GM12878 (cell line): ENCODE results near the gene MILR1. TPM values are rescaled to one million over a fixed set of nuclear protein-coding genes. Genes with fewer than 3 reads are reported as not detected.

Experiments used
- ASH2L ChIP-seq: fragments of 300-600, 200-600 bp; sonication (generic); IDR thresholded peaks from 2 replicates; pipeline ENCODE4 v1.6.1; 2017; ENCODE audit warnings: low read depth, mild to moderate bottlenecking, borderline replicate concordance
- ATF7 ChIP-seq: fragments of 450-650 bp; IDR thresholded peaks from 2 replicates; pipeline ENCODE4 v1.6.1; 2016; ENCODE audit warnings: low read depth, mild to moderate bottlenecking
- BCL3 ChIP-seq: IDR thresholded peaks from 2 replicates; pipeline ENCODE4 v1.6.1; 2011; ENCODE audit warnings: borderline replicate concordance, low read depth, mild to moderate bottlenecking, moderate library complexity, low read length; ENCODE audit not compliant: insufficient read depth, poor library complexity, severe bottlenecking
- BMI1 ChIP-seq: fragments of 450-650 bp; IDR thresholded peaks from 2 replicates; pipeline ENCODE4 v1.6.1; 2016; ENCODE audit warnings: mild to moderate bottlenecking, moderate library complexity, borderline replicate concordance
- BRCA1 ChIP-seq: IDR thresholded peaks from 2 replicates; pipeline ENCODE4 v1.6.1; 2011; ENCODE audit warnings: low read depth, low read length, improper control_type of control experiment
- CHD1 ChIP-seq: IDR thresholded peaks from 2 replicates; pipeline ENCODE4 v1.6.1; 2012; ENCODE audit warnings: low read depth, low read length, improper control_type of control experiment
- FOXK2 ChIP-seq: fragments of 450-650 bp; IDR thresholded peaks from 2 replicates; pipeline ENCODE4 v1.6.1; 2017; ENCODE audit warnings: mild to moderate bottlenecking, moderate library complexity
- HCFC1 ChIP-seq: fragments of 150-350 bp; IDR thresholded peaks from 2 replicates; pipeline ENCODE4 v1.6.1; 2014; ENCODE audit warnings: low read length
- HDAC2 ChIP-seq: fragments of 200-600 bp; sonication (generic); IDR thresholded peaks from 2 replicates; pipeline ENCODE4 v1.6.1; 2017
- HDGF ChIP-seq: fragments of 450-650 bp; IDR thresholded peaks from 2 replicates; pipeline ENCODE4 v1.6.1; 2016; ENCODE audit warnings: antibody characterized with exemption
- NBN ChIP-seq: fragments of 450-650 bp; IDR thresholded peaks from 2 replicates; pipeline ENCODE4 v1.6.1; 2016
- PML ChIP-seq: IDR thresholded peaks from 2 replicates; pipeline ENCODE4 v1.6.1; 2012; ENCODE audit warnings: low read length, inconsistent platforms
- POLR2AphosphoS5 ChIP-seq: IDR thresholded peaks from 2 replicates; pipeline ENCODE4 v1.6.1; 2011; ENCODE audit warnings: mild to moderate bottlenecking, low read length, inconsistent platforms
- RELB ChIP-seq: fragments of 450-650 bp; IDR thresholded peaks from 2 replicates; pipeline ENCODE4 v1.6.1; 2017; ENCODE audit warnings: low read depth, mild to moderate bottlenecking, moderate library complexity
- RFX5 ChIP-seq: IDR thresholded peaks from 2 replicates; pipeline ENCODE4 v1.6.1; 2011; ENCODE audit warnings: low read depth, low read length, improper control_type of control experiment
- SMC3 ChIP-seq: IDR thresholded peaks from 2 replicates; pipeline ENCODE4 v1.6.1; 2011; ENCODE audit warnings: low read length, improper control_type of control experiment, borderline replicate concordance
- SRF ChIP-seq, 2 experiments: IDR thresholded peaks; 2 replicates each; pipeline ENCODE4 v1.6.1; 2011; ENCODE audit warnings: low read depth in 2 of 2, low read length in 2 of 2, mild to moderate bottlenecking in 1 of 2, moderate library complexity in 1 of 2
- TARDBP ChIP-seq: IDR thresholded peaks from 2 replicates; pipeline ENCODE4 v1.6.1; 2016; ENCODE audit warnings: borderline replicate concordance
- polyA plus RNA-seq, 11 experiments: library from polyadenylated mRNA; depleted of rRNA in 4 of 11; unstranded in 6 of 11; stranded (reverse) in 5 of 11; fragments of >200 nt; fragmentation: Nextera tagmentation in 4 of 11; fragmentation: Illumina TruSeq in 1 of 11; extraction: Ambion mirVana in 4 of 11; extraction: Trizol in 1 of 11; gene quantifications; 1 replicate in 1 of 11; 2 replicates in 10 of 11; pipeline versions ENCODE4 v1.2.1 to v1.2.3, GENCODE V29; 2011 to 2016; ENCODE audit warnings: inconsistent platforms in 2 of 11, missing spikeins in 2 of 11, low read depth in 1 of 11
- total RNA-seq, 4 experiments: library from RNA; depleted of rRNA in 3 of 4; stranded (reverse); fragments of >200 nt in 3 of 4; fragmentation: Illumina TruSeq in 1 of 4; extraction: Trizol in 1 of 4; gene quantifications; 2 replicates each; pipeline versions ENCODE4 v1.2.1 to v1.2.3, GENCODE V29; 2013 to 2021
- TF ChIP-seq, protein P1 (sequence below): fragments of 450-650 bp; IDR thresholded peaks from 2 replicates; pipeline ENCODE4 v1.6.1; 2016; ENCODE audit warnings: mild to moderate bottlenecking
- TF ChIP-seq, protein P2 (sequence below): IDR thresholded peaks from 2 replicates; pipeline ENCODE4 v1.6.1; 2012; ENCODE audit warnings: low read depth, low read length, improper control_type of control experiment
- TF ChIP-seq, protein P3 (sequence below): fragments of 150-350 bp; IDR thresholded peaks from 2 replicates; pipeline ENCODE4 v1.6.1; 2016; ENCODE audit warnings: low read depth, low read length

The MILR1 gene
- total and polyA plus RNA-seq, 10 of the 15 experiments (the other 5 are each of a cell fraction or from before 2014, with no cell fraction given) = 2.0 to 47.2 (median 17.2) TPM

DNA sequence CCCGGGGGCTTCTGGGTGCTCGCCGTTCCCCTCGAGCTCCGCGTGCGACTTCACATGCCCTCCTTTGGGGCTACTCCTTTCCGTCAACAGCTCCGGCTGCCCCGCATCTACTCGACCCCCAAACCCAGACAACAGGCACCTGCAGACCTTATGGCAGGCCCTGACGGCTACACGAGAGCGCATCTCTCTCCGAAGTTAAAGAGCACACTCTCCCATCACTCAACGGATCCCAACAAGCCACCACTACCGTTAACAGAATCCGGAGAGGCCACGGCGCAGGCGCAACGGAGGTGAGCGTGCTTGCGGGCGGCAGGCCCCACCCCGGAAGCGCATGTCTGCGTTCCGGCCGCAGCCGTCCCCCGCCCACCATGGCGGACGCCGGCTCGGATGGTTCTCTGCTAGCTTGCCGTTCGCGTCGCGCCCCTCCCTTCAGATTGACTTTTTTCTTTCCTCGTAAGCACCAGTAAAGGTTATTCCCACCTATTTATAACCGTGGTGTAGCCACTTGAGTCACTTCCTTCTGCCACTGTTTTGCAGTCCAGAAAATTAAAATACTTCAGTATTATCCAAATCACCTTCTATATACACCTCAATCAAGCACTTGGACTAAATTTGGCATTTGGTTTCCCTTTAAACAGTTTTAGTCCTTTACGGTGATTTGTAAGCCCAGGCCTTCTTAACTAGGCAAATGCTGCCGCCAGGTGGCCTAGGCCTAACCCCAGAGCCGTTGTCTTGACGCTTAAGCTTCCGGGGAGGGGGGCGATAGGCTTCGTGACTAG lies 48.1 kb downstream of the MILR1 start, which contains the start of gene POLG2 (continued):
- TF ChIP-seq POLR2AphosphoS5 = peak; percentile 92
- TF ChIP-seq, protein P1, sequence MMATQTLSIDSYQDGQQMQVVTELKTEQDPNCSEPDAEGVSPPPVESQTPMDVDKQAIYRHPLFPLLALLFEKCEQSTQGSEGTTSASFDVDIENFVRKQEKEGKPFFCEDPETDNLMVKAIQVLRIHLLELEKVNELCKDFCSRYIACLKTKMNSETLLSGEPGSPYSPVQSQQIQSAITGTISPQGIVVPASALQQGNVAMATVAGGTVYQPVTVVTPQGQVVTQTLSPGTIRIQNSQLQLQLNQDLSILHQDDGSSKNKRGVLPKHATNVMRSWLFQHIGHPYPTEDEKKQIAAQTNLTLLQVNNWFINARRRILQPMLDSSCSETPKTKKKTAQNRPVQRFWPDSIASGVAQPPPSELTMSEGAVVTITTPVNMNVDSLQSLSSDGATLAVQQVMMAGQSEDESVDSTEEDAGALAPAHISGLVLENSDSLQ = peak; percentile 91
- no peak for TF ChIP-seq TARDBP
- peak; percentile 63 for TF ChIP-seq BMI1
- TF ChIP-seq, protein P2, sequence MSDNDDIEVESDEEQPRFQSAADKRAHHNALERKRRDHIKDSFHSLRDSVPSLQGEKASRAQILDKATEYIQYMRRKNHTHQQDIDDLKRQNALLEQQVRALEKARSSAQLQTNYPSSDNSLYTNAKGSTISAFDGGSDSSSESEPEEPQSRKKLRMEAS = no peak; the same call in 1 of the 2 replicates
- TF ChIP-seq NBN = 0 out of 2 replicates have a peak, but pooled peaks have one; percentile 77
- no peak for TF ChIP-seq ASH2L
- TF ChIP-seq HDGF = peak; percentile 64; the same call in 1 of the 2 replicates
- TF ChIP-seq RFX5 = no peak
- TF ChIP-seq ATF7 = no peak; the same call in 1 of the 2 replicates
- TF ChIP-seq BRCA1 = no peak
- TF ChIP-seq HDAC2 = no peak
- TF ChIP-seq FOXK2 = no peak; the same call in 1 of the 2 replicates
- peak; percentile 55 for TF ChIP-seq HCFC1
- TF ChIP-seq SRF (IDR thresholded peaks at IDR 0.05; ENCODE audit: low read depth in 2 of 2, low read length in 2 of 2) = no peak
- TF ChIP-seq RELB = peak; percentile 61; the same call in 1 of the 2 replicates
- no peak for TF ChIP-seq CHD1
- TF ChIP-seq BCL3 = peak; percentile 99
- TF ChIP-seq PML = peak; percentile 96
- TF ChIP-seq, protein P3, sequence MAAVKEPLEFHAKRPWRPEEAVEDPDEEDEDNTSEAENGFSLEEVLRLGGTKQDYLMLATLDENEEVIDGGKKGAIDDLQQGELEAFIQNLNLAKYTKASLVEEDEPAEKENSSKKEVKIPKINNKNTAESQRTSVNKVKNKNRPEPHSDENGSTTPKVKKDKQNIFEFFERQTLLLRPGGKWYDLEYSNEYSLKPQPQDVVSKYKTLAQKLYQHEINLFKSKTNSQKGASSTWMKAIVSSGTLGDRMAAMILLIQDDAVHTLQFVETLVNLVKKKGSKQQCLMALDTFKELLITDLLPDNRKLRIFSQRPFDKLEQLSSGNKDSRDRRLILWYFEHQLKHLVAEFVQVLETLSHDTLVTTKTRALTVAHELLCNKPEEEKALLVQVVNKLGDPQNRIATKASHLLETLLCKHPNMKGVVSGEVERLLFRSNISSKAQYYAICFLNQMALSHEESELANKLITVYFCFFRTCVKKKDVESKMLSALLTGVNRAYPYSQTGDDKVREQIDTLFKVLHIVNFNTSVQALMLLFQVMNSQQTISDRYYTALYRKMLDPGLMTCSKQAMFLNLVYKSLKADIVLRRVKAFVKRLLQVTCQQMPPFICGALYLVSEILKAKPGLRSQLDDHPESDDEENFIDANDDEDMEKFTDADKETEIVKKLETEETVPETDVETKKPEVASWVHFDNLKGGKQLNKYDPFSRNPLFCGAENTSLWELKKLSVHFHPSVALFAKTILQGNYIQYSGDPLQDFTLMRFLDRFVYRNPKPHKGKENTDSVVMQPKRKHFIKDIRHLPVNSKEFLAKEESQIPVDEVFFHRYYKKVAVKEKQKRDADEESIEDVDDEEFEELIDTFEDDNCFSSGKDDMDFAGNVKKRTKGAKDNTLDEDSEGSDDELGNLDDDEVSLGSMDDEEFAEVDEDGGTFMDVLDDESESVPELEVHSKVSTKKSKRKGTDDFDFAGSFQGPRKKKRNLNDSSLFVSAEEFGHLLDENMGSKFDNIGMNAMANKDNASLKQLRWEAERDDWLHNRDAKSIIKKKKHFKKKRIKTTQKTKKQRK = no peak
- TF ChIP-seq SMC3 = peak; percentile 42; the same call in 1 of the 2 replicates
